Sigmoid colon (tissue), 4 donors: Measurements from ENCODE around the gene NFATC1.

Experiments
- CTCF ChIP-seq, 4 experiments: fragments of 450-650 bp in 3 of 4; fragments of 200-600 bp in 1 of 4; IDR thresholded peaks; one replicate each; pipeline ENCODE4 v1.5.1; 2016 to 2019; ENCODE audit warnings: antibody characterized with exemption in 4 of 4, mild to moderate bottlenecking in 3 of 4, moderate library complexity in 2 of 4
- EP300 ChIP-seq, 4 donors: sonication (generic); formaldehyde crosslinking; IDR thresholded peaks; one replicate each; pipeline ENCODE4 v1.6.1; 2017; ENCODE audit warnings: antibody characterized with exemption in 4 of 4
- POLR2A ChIP-seq, 2 donors: fragments of 450-650 bp; IDR thresholded peaks; one replicate each; pipeline ENCODE4 v1.6.1; 2016; ENCODE audit warnings: antibody characterized with exemption in 2 of 2, mild to moderate bottlenecking in 2 of 2, moderate library complexity in 2 of 2
- POLR2AphosphoS5 ChIP-seq, 4 donors: sonication (generic); formaldehyde crosslinking; IDR thresholded peaks; one replicate each; pipeline ENCODE4 v1.6.1; 2017; ENCODE audit warnings: antibody characterized with exemption in 4 of 4

- TF ChIP-seq CTCF (IDR thresholded peaks at IDR 0.05) (no peak), EP300 (IDR thresholded peaks at IDR 0.05) (no peak), POLR2AphosphoS5 (IDR thresholded peaks at IDR 0.05) (no peak), POLR2A (IDR thresholded peaks at IDR 0.05) (no peak)
Observed at GRCh38 chr18:79411614-79412526, 16.1 kb downstream of the NFATC1 start.
